ENCODE data around the gene RPL27A. TPM values are rescaled to one million over a fixed set of nuclear protein-coding genes. Genes with fewer than 3 reads are reported as not detected.
A peak's percentile ranks its signal among the peaks of the same experiment; 100 is the strongest.

Gene RPL27A
- total and polyA plus RNA-seq, 2 donors (not counting 3 experiments of a cell fraction or from before 2014, with no cell fraction given) = 1,303 to 1,363 TPM

GRCh38 chr11:8689726-8690255 lies 7.2 kb downstream of the RPL27A start:
- POLR2A ChIA-PET = no interaction called here
- H3K79me2 ChIP-seq (ENCODE audit: control insufficient read depth, insufficient read depth, low read length) = peaks cover 11% of the 10 kb centered on the region
- CTCF ChIA-PET = interaction anchor here (1.2 to 2.3 kb wide), 4 partner anchors 8 to 270 kb away, joined by 4 to 14 read pairs (median 6); no protein-coding TSS in a partner anchor
- dilution Hi-C loops (cut with MboI; ENCODE audit: extremely low pct_ligation_motif_present, low sequenced_read_pairs) (no loop called here), intact Hi-C loops (cut with micrococcal nuclease) (loop anchor here (1.0 to 2.0 kb wide), 4 partner anchors 28 to 221 kb away; partner anchors contain the start of gene AKIP1)
- no peaks in the 10 kb centered on the region for H3K9me1 ChIP-seq (replicated peaks; ENCODE audit: control insufficient read depth, extremely low read depth, insufficient read depth, low read length)
- no peak for DNase-seq (ENCODE audit: low read depth, low spot score)
- H3K27ac ChIP-seq (ENCODE audit: insufficient read depth, low read depth, low read length) = no peak overlapping the region
- peaks cover 36% of the 10 kb centered on the region for H3K4me1 ChIP-seq (ENCODE audit: control insufficient read depth, extremely low read depth, insufficient read depth, low read length)
- no peak for FAIRE-seq
- H3K9me3 ChIP-seq (replicated peaks; ENCODE audit: control insufficient read depth, insufficient read depth, low read length) = no peaks in the 10 kb centered on the region
- peak overlapping the region; percentile 83 for H3K4me2 ChIP-seq (ENCODE audit: insufficient read depth, low read length)
- H3K27me3 ChIP-seq (ENCODE audit: control insufficient read depth in 2 of 2, insufficient read depth in 2 of 2, low read length in 2 of 2) = no peaks in the 10 kb centered on the region
- peaks cover 2% of the 10 kb centered on the region for H4K20me1 ChIP-seq (replicated peaks; ENCODE audit: control insufficient read depth, extremely low read depth, insufficient read depth, low read length)
- peak overlapping the region; percentile 56 for H3K9ac ChIP-seq (replicated peaks; ENCODE audit: extremely low read depth, insufficient read depth, low read length)
- no peak for TF ChIP-seq JUN (IDR thresholded peaks at IDR 0.05; ENCODE audit: borderline replicate concordance, insufficient read depth, insufficient read length, low read depth)
- TF ChIP-seq GATA2 (IDR thresholded peaks at IDR 0.05; ENCODE audit: insufficient read depth, insufficient read length, low read depth, low read length) = no peak
- TF ChIP-seq POLR2AphosphoS5 (IDR thresholded peaks at IDR 0.05; ENCODE audit: insufficient read depth, low read depth, low read length) = no peak
- TF ChIP-seq MAX (IDR thresholded peaks at IDR 0.05; ENCODE audit: insufficient read depth, insufficient read length) = no peak
- no peak for TF ChIP-seq FOS (IDR thresholded peaks at IDR 0.05; ENCODE audit: borderline replicate concordance, insufficient read depth, low read length)
- TF ChIP-seq POLR2A (IDR thresholded peaks at IDR 0.05; ENCODE audit: low read depth, low read length) = no peak
- no peak for TF ChIP-seq MYC (IDR thresholded peaks at IDR 0.05; ENCODE audit: low read depth, low read length)
- no peak for TF ChIP-seq EZH2 (IDR thresholded peaks at IDR 0.05; ENCODE audit: borderline replicate concordance, low read depth, low read length, severe bottlenecking)
- TF ChIP-seq CTCF (IDR thresholded peaks at IDR 0.05; ENCODE audit: extremely low read depth in 1 of 2, insufficient read depth in 1 of 2, low read depth in 1 of 2, low read length in 2 of 2) = no peak
- H3K4me3 ChIP-seq (replicated peaks in 1 of 3; ENCODE audit: insufficient read depth in 1 of 3, low read depth in 1 of 3, low read length in 3 of 3) = peak overlapping the region in 1 of 3 experiments; percentile 86
- no peak overlapping the region for H2AFZ ChIP-seq (ENCODE audit: low read depth, low read length)
- no TSS peak for BruUV-seq (replicated peaks)
- peaks cover 18 to 20% of the 10 kb centered on the region in 2 experiments for H3K36me3 ChIP-seq (ENCODE audit: control insufficient read depth in 2 of 2, extremely low read depth in 1 of 2, insufficient read depth in 2 of 2, low read length in 2 of 2)

Data from endothelial cell of umbilical vein (primary cell).